ENCODE results near the gene ACTL8. TPM values are rescaled to one million over a fixed set of nuclear protein-coding genes. Genes with fewer than 3 reads are reported as not detected.

Gene ACTL8
- total and polyA plus RNA-seq, 2 of the 4 experiments (the other 2 are of a cell fraction) = under 0.01 to 0.07 TPM

DNA sequence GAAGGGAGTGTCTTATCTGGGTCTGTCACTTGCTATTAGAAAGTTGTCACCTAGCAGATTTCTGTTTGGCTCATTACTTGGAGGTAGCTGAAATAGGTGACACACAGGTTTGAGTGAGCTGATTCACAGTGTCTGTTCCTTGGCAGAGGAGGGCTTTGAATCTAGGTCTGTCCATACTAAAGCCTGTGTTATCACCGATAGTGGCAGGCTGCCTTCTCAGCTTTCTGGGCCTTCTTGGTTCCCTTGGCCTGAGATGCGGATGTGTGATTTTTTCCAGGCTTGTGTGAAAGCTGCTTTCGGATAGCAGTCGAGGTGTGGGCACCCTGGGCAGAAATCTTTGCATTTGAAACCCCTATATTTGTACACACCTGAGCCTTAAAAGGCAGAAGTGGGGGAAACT, 73.9 kb downstream of the ACTL8 start:
- H3K27me3 ChIP-seq (ENCODE audit: control insufficient read depth, insufficient read depth, low read length) = peaks cover 6% of the 10 kb centered on the region
- H3K9me1 ChIP-seq (ENCODE audit: insufficient read depth, low read length) = no peaks in the 10 kb centered on the region
- H3K27ac ChIP-seq (ENCODE audit: insufficient read depth, low read length) = no peak overlapping the region
- no peak overlapping the region for H3K18ac ChIP-seq (ENCODE audit: low read depth, low read length)
- no peak overlapping the region for H2AFZ ChIP-seq (replicated peaks; ENCODE audit: low read length, poor library complexity)
- H2AK5ac ChIP-seq (ENCODE audit: low read depth, low read length) = no peak overlapping the region
- H2BK5ac ChIP-seq (ENCODE audit: low read depth, low read length, poor library complexity, severe bottlenecking) = no peak overlapping the region
- DNase-seq (no peak), ATAC-seq (ENCODE audit: low read depth) (no peak)
- no peak overlapping the region for H3K4me3 ChIP-seq (ENCODE audit: insufficient read depth, low read depth, low read length)
- no peaks in the 10 kb centered on the region for H3K79me1 ChIP-seq (ENCODE audit: low read depth in 1 of 2, low read length in 2 of 2)
- H4K8ac ChIP-seq (ENCODE audit: low read depth in 2 of 2, low read length in 2 of 2) = no peak overlapping the region
- ChIA-PET CTCF (interaction anchor here (0.6 kb wide), 1 partner anchor 52 kb away, joined by 6 read pairs; no protein-coding TSS in a partner anchor), POLR2A (ENCODE audit: unreplicated experiment) (no interaction called here)
- intact Hi-C loops (cut with micrococcal nuclease) = no loop called here
- no CpG with 5 or more reads among the region's 4 CpGs for WGBS, 2 experiments (ENCODE audit: extremely low coverage in 2 of 2, insufficient read length in 1 of 2)
- no peak overlapping the region for H3K56ac ChIP-seq (ENCODE audit: extremely low read depth, insufficient read depth, low read length)
- no peak overlapping the region for H4K91ac ChIP-seq (ENCODE audit: insufficient read depth, low read depth, low read length)
- H2BK120ac ChIP-seq (ENCODE audit: low read depth, low read length) = no peak overlapping the region
- no peak overlapping the region for H3K4ac ChIP-seq (ENCODE audit: low read depth, low read length)
- TF ChIP-seq, protein P1, sequence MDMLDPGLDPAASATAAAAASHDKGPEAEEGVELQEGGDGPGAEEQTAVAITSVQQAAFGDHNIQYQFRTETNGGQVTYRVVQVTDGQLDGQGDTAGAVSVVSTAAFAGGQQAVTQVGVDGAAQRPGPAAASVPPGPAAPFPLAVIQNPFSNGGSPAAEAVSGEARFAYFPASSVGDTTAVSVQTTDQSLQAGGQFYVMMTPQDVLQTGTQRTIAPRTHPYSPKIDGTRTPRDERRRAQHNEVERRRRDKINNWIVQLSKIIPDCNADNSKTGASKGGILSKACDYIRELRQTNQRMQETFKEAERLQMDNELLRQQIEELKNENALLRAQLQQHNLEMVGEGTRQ (IDR thresholded peaks at IDR 0.05; ENCODE audit: low read depth, low read length) = no peak
- TF ChIP-seq RCOR1 (IDR thresholded peaks at IDR 0.05; ENCODE audit: insufficient replicate concordance, low read length) (no peak), BHLHE40 (IDR thresholded peaks at IDR 0.05; ENCODE audit: low read depth, low read length) (no peak), NFE2L2 (IDR thresholded peaks at IDR 0.05; ENCODE audit: low read depth, low read length) (no peak), RFX5 (IDR thresholded peaks at IDR 0.05; ENCODE audit: low read depth, low read length) (no peak), FOS (IDR thresholded peaks at IDR 0.05; ENCODE audit: low read depth, low read length) (no peak), CEBPB (IDR thresholded peaks at IDR 0.05; ENCODE audit: low read depth, low read length) (no peak), MAFK (IDR thresholded peaks at IDR 0.05; ENCODE audit: low read depth, low read length) (no peak), RAD21 (IDR thresholded peaks at IDR 0.05; ENCODE audit: low read length) (no peak), POLR2A (IDR thresholded peaks at IDR 0.05; ENCODE audit: low read depth, low read length) (no peak), MAZ (IDR thresholded peaks at IDR 0.05; ENCODE audit: borderline replicate concordance, low read depth, low read length) (no peak), SMC3 (IDR thresholded peaks at IDR 0.05; ENCODE audit: low read depth, low read length) (no peak), MXI1 (IDR thresholded peaks at IDR 0.05; ENCODE audit: borderline replicate concordance, low read depth, low read length) (no peak), CHD1 (IDR thresholded peaks at IDR 0.05; ENCODE audit: low read depth, low read length) (no peak)
- TF ChIP-seq, protein P2, sequence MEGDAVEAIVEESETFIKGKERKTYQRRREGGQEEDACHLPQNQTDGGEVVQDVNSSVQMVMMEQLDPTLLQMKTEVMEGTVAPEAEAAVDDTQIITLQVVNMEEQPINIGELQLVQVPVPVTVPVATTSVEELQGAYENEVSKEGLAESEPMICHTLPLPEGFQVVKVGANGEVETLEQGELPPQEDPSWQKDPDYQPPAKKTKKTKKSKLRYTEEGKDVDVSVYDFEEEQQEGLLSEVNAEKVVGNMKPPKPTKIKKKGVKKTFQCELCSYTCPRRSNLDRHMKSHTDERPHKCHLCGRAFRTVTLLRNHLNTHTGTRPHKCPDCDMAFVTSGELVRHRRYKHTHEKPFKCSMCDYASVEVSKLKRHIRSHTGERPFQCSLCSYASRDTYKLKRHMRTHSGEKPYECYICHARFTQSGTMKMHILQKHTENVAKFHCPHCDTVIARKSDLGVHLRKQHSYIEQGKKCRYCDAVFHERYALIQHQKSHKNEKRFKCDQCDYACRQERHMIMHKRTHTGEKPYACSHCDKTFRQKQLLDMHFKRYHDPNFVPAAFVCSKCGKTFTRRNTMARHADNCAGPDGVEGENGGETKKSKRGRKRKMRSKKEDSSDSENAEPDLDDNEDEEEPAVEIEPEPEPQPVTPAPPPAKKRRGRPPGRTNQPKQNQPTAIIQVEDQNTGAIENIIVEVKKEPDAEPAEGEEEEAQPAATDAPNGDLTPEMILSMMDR (conservative IDR thresholded peaks at IDR 0.05; ENCODE audit: low read depth, low read length) = no peak
- TF ChIP-seq, protein P3, sequence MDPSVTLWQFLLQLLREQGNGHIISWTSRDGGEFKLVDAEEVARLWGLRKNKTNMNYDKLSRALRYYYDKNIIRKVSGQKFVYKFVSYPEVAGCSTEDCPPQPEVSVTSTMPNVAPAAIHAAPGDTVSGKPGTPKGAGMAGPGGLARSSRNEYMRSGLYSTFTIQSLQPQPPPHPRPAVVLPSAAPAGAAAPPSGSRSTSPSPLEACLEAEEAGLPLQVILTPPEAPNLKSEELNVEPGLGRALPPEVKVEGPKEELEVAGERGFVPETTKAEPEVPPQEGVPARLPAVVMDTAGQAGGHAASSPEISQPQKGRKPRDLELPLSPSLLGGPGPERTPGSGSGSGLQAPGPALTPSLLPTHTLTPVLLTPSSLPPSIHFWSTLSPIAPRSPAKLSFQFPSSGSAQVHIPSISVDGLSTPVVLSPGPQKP (IDR thresholded peaks at IDR 0.05; ENCODE audit: borderline replicate concordance, low read depth, low read length) = no peak
- no peak overlapping the region for H3K14ac ChIP-seq (replicated peaks; ENCODE audit: low read depth, low read length)
- H3K9ac ChIP-seq (ENCODE audit: low read depth, low read length) = no peak overlapping the region
- H4K20me1 ChIP-seq (ENCODE audit: insufficient read depth, low read length) = no peaks in the 10 kb centered on the region
- no peak overlapping the region for H3K23ac ChIP-seq (ENCODE audit: low read depth, low read length)
- H3K9me3 ChIP-seq (ENCODE audit: control insufficient read depth, insufficient read depth, low read length) = no peaks in the 10 kb centered on the region
- H2BK15ac ChIP-seq (ENCODE audit: low read depth, low read length) = no peak overlapping the region
- dilution Hi-C loops (cut with HindIII; ENCODE audit: low sequenced_read_pairs, unreplicated experiment) = no loop called here
- H2BK20ac ChIP-seq (ENCODE audit: low read depth, low read length) = no peak overlapping the region
- H4K5ac ChIP-seq (ENCODE audit: low read depth, low read length) = no peak overlapping the region
- in situ Hi-C loops (cut with MboI; ENCODE audit: low sequenced_read_pairs) = no loop called here
- no peak overlapping the region for H3K4me2 ChIP-seq (ENCODE audit: low read depth, low read length)
- no TSS peak for BruUV-seq (replicated peaks)
- no peak overlapping the region for H2AK9ac ChIP-seq (replicated peaks; ENCODE audit: low read depth, low read length, poor library complexity)
- H3K4me1 ChIP-seq (ENCODE audit: control insufficient read depth, insufficient read depth, low read length) = no peaks in the 10 kb centered on the region
- no peaks in the 10 kb centered on the region for H3K36me3 ChIP-seq (ENCODE audit: control insufficient read depth, insufficient read depth, low read length)

Measured in IMR-90 (cell line).